ENCODE data around the gene PRPH2.
"Not testable (repeated sequence)": the region's sequence is repeated elsewhere in the genome, so short reads cannot be mapped to it uniquely, and the experiment has no call there.

- TF ChIP-seq CTCF (IDR thresholded peaks at IDR 0.05; ENCODE audit: low read length); EZH2 (IDR thresholded peaks at IDR 0.05; ENCODE audit: borderline replicate concordance, low read length): not testable (repeated sequence)
Measured at GRCh38 chr6:42674368-42674767, 48.0 kb downstream of the PRPH2 start.

Data from OCI-LY1 (cell line).